NCI-H446 treated with DMSO at 0.1 percent for 48 hours (cell line): ENCODE data around the gene PSD2.

ENCODE experiments used
- DNase-seq: peaks from one replicate; lab custom pipeline; 2025; lab: John Stamatoyannopoulos, UW

Gene PSD2

GRCh38 chr5:139881143-139881733 lies 85.6 kb downstream of the PSD2 start:
- DNase-seq: no peak

- DNase-seq: no peak
Measured at GRCh38 chr5:139882316-139882715, 86.7 kb downstream of the PSD2 start.

- DNase-seq: no peak
Measured at GRCh38 chr5:139882961-139883539, 87.4 kb downstream of the PSD2 start.

DNA sequence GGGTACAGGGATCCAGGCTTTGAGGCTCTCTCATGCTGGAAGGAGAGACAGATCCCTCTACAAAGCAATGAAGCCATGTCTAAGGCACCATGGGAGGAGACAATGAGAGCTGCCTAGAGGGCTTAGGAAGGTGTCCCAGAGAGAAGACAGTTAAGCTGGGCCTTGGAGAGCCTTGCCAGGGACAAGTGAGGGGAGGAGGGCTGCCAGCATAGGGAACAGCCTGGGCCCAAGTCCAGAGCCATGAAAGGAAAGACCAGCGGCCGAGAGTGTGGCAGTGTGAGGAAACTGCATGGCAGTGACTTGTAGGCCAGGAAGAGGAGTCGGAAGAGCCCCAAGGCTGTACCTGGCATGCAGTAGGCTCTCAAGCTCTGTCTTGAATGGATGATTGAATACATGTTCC lies 88.5 kb downstream of the PSD2 start:
- DNase-seq: no peak

DNA sequence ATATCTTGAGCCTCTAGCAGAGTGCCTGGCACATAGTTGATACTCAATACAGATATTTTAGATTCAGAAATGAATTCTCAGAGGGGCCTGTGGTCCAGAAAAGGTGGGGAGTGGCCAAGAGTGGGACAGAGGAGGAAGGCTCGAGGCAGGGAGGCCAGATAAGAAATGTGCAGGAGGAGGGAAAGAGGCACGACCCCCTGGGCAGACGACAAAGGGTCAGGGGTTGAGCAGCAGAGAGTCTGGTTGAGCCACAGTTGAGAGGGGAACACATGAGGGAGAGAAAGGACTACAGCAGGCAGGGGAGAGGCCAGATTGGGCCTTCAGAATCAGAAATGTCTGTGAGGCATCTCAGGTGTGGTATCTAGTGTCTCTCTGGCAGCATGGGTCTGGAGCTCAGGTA lies 89.1 kb downstream of the PSD2 start:
- DNase-seq: no peak

- DNase-seq: no peak
Measured at GRCh38 chr5:139885172-139885856, 89.7 kb downstream of the PSD2 start.

DNA sequence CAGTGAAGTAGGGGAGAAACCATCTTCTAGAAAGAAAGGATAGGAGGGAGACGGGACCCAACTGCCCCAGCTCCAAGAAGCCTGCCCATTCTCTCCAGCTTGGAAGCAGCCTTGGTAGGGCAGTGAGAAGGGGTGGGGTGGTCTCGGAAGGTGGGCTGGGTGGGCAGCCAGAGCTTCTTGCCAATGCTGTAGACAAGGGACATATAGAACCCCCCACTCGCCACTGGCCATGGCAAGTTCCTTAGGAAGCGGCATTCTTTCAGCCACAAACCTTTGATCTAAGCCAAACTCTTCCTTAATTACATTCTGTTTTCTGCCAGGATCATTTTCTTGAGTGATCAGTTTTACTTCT lies 90.2 kb downstream of the PSD2 start:
- no peak for DNase-seq

DNA sequence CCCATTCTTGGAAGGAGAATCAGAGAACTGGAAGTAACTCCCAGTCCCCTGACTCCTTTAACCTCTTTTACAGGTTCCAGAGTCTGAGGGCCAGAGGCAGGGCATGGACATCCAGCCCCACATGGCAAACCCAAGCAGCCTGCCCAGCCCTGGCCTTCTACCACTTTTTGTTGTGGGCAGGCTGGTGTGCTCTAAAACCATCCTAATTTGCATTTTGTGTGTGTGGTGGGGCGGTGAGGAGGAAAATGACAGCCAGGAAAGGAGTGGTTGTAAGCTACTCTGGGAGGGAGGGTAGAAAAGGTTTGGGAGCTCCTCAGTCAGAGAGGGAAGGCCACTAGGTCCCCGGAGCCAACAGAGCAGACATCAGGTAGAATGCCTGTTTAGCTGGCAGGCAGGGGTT lies 90.6 kb downstream of the PSD2 start:
- DNase-seq: no peak

GRCh38 chr5:139888370-139888769 lies 92.8 kb downstream of the PSD2 start:
- no peak for DNase-seq

DNA sequence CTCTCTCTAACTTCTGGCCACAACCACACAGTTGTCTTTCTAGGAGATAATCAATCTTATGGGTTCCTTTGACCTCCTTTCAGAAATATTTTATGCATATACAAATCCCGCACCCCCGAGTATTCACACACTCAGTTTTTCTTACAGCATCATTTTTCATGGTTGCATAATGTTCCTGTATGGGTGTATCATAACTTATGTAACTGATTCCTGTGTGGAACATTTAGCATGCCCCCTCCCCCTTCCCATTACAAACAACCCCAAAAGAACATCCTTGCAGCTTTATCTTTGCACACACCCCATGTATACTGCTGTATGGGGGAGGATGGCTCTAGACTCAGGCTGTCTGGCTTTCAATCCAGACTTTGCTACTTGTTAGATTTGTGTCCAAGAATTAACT lies 93.8 kb downstream of the PSD2 start:
- no peak for DNase-seq

- no peak for DNase-seq
Measured at GRCh38 chr5:139893873-139894272, 98.3 kb downstream of the PSD2 start.
